KMS-11 (cell line): Measurements from ENCODE around the gene RPL4.

Experiments used
- H2AFZ ChIP-seq: fragments of 200-600 bp; sonication (generic); 2 replicates; pipeline ENCODE4 v1.6.1; 2016; ENCODE audit warnings: antibody characterized with exemption, mixed run types, low read depth
- H3K27ac ChIP-seq: fragments of 200-600 bp; sonication (generic); 2 replicates; pipeline ENCODE4 v1.6.1; 2016; ENCODE audit warnings: mild to moderate bottlenecking, mixed run types
- H3K27me3 ChIP-seq: fragments of 200-600 bp; sonication (generic); 2 replicates; pipeline ENCODE4 v1.6.1; 2017; ENCODE audit warnings: mild to moderate bottlenecking, low read depth, mixed run types, moderate library complexity; ENCODE audit not compliant: insufficient read depth
- H3K36me3 ChIP-seq: fragments of 200-600 bp; sonication (generic); 2 replicates; pipeline ENCODE4 v1.6.1; 2017; ENCODE audit warnings: mild to moderate bottlenecking, mixed run types; ENCODE audit not compliant: insufficient read depth
- H3K4me1 ChIP-seq: fragments of 200-600 bp; sonication (generic); 2 replicates; pipeline ENCODE4 v1.6.1; 2016; ENCODE audit warnings: mild to moderate bottlenecking, low read depth, mixed run types; ENCODE audit not compliant: poor library complexity, severe bottlenecking
- H3K4me2 ChIP-seq: fragments of 200-600 bp; sonication (generic); 2 replicates; pipeline ENCODE4 v1.7.0; 2016; ENCODE audit warnings: mild to moderate bottlenecking, mixed run types
- H3K4me3 ChIP-seq: fragments of 200-600 bp; sonication (generic); IDR thresholded peaks from 2 replicates; pipeline ENCODE4 v1.6.1; 2017; ENCODE audit warnings: low read depth, low read length, mixed read lengths; ENCODE audit not compliant: insufficient read depth
- H3K79me2 ChIP-seq: fragments of 200-600 bp; sonication (generic); 2 replicates; pipeline ENCODE4 v1.6.1; 2016; ENCODE audit warnings: low read depth, mixed run types; ENCODE audit not compliant: insufficient read depth
- H3K9ac ChIP-seq: fragments of 200-600 bp; sonication (generic); 2 replicates; pipeline ENCODE4 v1.6.1; 2016; ENCODE audit warnings: mild to moderate bottlenecking, mixed run types
- H4K20me1 ChIP-seq: fragments of 200-600 bp; sonication (generic); 2 replicates; pipeline ENCODE4 v1.6.1; 2016; ENCODE audit warnings: mild to moderate bottlenecking, mixed run types; ENCODE audit not compliant: insufficient read depth
- CTCF ChIP-seq: fragments of 200-600 bp; sonication (generic); conservative IDR thresholded peaks from 2 replicates; pipeline ENCODE4 v1.6.1; 2017; ENCODE audit warnings: low read depth, mild to moderate bottlenecking, antibody characterized with exemption, low read length, moderate library complexity, mixed read lengths

Gene RPL4

DNA sequence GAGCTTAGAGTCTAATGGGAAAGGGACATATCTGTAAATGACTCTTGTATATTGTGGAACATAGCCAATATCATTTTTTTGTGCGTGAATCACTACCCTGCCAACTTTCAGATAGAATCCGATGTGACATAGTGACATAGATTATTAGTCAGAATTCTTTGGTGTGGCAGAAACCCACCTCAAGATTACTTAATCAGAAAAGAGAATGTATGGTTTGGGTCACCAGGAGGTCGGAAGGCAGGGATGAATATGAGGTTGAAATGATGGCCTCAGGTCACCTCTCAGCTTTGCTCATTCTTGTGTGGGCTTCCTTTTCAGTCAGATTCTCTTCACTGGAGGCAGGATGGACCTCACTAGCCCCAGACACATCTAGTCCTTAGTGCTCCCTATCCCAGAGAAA lies 48.4 kb downstream of the RPL4 start:
- no peak for TF ChIP-seq CTCF
- no peaks in the 10 kb centered on the region for H3K36me3 ChIP-seq
- no peak overlapping the region for H3K9ac ChIP-seq
- H3K27ac ChIP-seq, result no peak overlapping the region
- no peak overlapping the region for H3K4me2 ChIP-seq
- no peaks in the 10 kb centered on the region for H3K27me3 ChIP-seq
- no peaks in the 10 kb centered on the region for H4K20me1 ChIP-seq
- H3K79me2 ChIP-seq, result no peaks in the 10 kb centered on the region
- no peak overlapping the region for H2AFZ ChIP-seq
- no peaks in the 10 kb centered on the region for H3K4me1 ChIP-seq
- no peak overlapping the region for H3K4me3 ChIP-seq

- no peak overlapping the region for H2AFZ ChIP-seq
- H3K4me1 ChIP-seq, result no peaks in the 10 kb centered on the region
- H3K4me2 ChIP-seq, result no peak overlapping the region
- no peaks in the 10 kb centered on the region for H3K79me2 ChIP-seq
- no peaks in the 10 kb centered on the region for H4K20me1 ChIP-seq
- TF ChIP-seq CTCF, result no peak
- H3K36me3 ChIP-seq, result no peaks in the 10 kb centered on the region
- no peak overlapping the region for H3K27ac ChIP-seq
- no peaks in the 10 kb centered on the region for H3K27me3 ChIP-seq
- no peak overlapping the region for H3K9ac ChIP-seq
- H3K4me3 ChIP-seq, result no peak overlapping the region
Measured at GRCh38 chr15:66454143-66454542, 50.5 kb downstream of the RPL4 start.

- Histone ChIP-seq H3K9ac (no peak overlapping the region), H3K4me2 (no peak overlapping the region), H3K79me2 (no peaks in the 10 kb centered on the region), H2AFZ (no peak overlapping the region), H3K27ac (no peak overlapping the region), H3K4me3 (no peak overlapping the region), H4K20me1 (no peaks in the 10 kb centered on the region), H3K36me3 (no peaks in the 10 kb centered on the region), H3K4me1 (no peaks in the 10 kb centered on the region), H3K27me3 (no peaks in the 10 kb centered on the region)
- TF ChIP-seq CTCF, result no peak
Measured at GRCh38 chr15:66452971-66453580, 51.6 kb downstream of the RPL4 start.

- TF ChIP-seq CTCF, result no peak
- no peaks in the 10 kb centered on the region for H3K27me3 ChIP-seq
- no peaks in the 10 kb centered on the region for H3K79me2 ChIP-seq
Measured at GRCh38 chr15:66452420-66452819, 52.2 kb downstream of the RPL4 start.

More at GRCh38 chr15:66452420-66452819, 52.2 kb downstream of the RPL4 start:
- Histone ChIP-seq H3K4me3 (no peak overlapping the region), H3K27ac (no peak overlapping the region), H3K36me3 (no peaks in the 10 kb centered on the region), H2AFZ (no peak overlapping the region), H3K9ac (no peak overlapping the region), H3K4me2 (no peak overlapping the region), H4K20me1 (no peaks in the 10 kb centered on the region), H3K4me1 (no peaks in the 10 kb centered on the region)
